Coronary artery (tissue), 2 donors: Measurements from ENCODE around the gene APBA2.

Source experiments
- DNase-seq: peaks from one replicate; pipeline ENCODE4 v3.0.0-alpha.2; 2017; ENCODE audit warnings: low spot score
- H3K27ac ChIP-seq, 2 donors: fragments of 200-600 bp; sonication (generic); one replicate each; pipeline ENCODE4 v1.5.1; 2016 to 2019
- H3K4me3 ChIP-seq: fragments of 200-600 bp; sonication (generic); 2 replicates; pipeline ENCODE4 v1.5.1; 2016; ENCODE audit warnings: mild to moderate bottlenecking, moderate library complexity
- TF ChIP-seq, protein P1 (sequence below): fragments of 200-600 bp; sonication (generic); IDR thresholded peaks from one replicate; pipeline ENCODE4 v1.5.1; 2019; ENCODE audit warnings: antibody characterized with exemption

The APBA2 gene

DNA sequence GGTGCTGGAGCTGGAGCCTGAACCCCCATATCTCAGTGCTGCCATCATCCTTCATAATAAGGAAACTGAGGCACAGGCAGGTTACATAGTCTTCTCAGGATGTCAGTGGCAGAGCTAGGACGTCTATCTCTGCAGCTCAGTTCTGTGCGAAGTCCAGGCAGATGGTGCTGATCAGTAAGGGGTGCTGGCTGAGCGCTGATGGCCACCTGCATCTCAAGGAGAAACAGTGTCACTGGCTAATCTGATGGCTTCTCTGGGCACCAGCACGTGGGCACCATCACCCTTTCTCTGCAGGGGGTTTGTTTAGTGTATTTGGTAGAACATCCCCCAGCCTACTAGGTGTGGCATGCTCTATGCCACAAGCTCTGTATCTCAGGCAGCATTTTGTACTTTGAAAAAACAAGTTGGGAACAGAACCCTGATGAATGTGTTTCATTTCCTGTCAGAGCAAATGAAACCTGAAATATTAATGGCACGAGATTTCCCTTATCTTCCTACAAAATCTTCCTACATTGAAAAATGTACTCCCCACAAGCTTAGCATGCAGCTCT lies 35.1 kb downstream of the APBA2 start:
- Histone ChIP-seq H3K27ac (no peak overlapping the region), H3K4me3 (no peak overlapping the region)
- DNase-seq = no peak
- TF ChIP-seq, protein P1, sequence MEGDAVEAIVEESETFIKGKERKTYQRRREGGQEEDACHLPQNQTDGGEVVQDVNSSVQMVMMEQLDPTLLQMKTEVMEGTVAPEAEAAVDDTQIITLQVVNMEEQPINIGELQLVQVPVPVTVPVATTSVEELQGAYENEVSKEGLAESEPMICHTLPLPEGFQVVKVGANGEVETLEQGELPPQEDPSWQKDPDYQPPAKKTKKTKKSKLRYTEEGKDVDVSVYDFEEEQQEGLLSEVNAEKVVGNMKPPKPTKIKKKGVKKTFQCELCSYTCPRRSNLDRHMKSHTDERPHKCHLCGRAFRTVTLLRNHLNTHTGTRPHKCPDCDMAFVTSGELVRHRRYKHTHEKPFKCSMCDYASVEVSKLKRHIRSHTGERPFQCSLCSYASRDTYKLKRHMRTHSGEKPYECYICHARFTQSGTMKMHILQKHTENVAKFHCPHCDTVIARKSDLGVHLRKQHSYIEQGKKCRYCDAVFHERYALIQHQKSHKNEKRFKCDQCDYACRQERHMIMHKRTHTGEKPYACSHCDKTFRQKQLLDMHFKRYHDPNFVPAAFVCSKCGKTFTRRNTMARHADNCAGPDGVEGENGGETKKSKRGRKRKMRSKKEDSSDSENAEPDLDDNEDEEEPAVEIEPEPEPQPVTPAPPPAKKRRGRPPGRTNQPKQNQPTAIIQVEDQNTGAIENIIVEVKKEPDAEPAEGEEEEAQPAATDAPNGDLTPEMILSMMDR = no peak

- H3K4me3 ChIP-seq = no peak overlapping the region
- no peak for DNase-seq
- no peak overlapping the region for H3K27ac ChIP-seq
- TF ChIP-seq, protein P1 = no peak
These were observed 35.6 kb downstream of the APBA2 start for GRCh38 chr15:28921336-28921735.

DNA sequence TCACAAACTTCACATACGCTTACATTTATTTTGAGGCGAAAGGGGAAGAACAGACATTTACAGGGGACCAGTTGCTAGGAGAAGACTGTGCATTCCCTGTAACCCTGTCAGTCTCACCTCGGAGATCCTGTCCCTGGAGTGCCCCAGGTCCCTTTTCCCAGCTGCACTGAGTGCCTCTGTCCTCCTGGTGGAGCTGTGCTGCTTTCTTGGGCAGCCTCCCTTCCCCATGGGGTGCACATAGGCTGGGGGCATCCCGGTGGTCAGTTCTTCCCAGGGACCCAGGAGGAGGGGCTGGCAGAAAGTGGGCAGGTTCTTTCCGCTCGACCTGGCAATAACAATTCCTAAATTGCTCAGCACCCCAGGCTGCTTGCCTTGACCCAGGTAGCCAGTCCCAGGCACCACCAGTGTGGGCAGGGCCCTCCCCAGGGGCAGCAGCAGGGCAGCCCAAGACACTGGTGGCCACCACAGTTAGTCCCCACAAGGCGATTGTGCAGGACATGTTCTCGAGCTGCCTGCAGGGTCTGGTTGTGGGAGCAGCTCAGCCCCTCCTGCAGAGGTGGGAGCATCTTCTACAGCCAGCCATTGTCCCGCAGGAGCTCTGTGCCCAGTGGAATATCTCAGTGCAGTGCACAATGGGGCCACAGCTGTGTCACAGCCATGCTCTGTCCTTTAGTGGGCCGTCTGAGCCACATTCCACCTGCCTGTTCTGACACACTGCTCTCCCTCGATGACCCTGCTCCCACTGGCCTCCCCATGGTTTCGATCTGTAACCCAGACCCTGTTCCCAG lies 36.3 kb downstream of the APBA2 start:
- no peak overlapping the region for H3K27ac ChIP-seq
- no peak overlapping the region for H3K4me3 ChIP-seq
- TF ChIP-seq, protein P1 = no peak
- DNase-seq = no peak

GRCh38 chr15:28922707-28923012 lies 36.9 kb downstream of the APBA2 start:
- Histone ChIP-seq H3K27ac (no peak overlapping the region), H3K4me3 (no peak overlapping the region)
- no peak for DNase-seq
- TF ChIP-seq, protein P1 = no peak

DNA sequence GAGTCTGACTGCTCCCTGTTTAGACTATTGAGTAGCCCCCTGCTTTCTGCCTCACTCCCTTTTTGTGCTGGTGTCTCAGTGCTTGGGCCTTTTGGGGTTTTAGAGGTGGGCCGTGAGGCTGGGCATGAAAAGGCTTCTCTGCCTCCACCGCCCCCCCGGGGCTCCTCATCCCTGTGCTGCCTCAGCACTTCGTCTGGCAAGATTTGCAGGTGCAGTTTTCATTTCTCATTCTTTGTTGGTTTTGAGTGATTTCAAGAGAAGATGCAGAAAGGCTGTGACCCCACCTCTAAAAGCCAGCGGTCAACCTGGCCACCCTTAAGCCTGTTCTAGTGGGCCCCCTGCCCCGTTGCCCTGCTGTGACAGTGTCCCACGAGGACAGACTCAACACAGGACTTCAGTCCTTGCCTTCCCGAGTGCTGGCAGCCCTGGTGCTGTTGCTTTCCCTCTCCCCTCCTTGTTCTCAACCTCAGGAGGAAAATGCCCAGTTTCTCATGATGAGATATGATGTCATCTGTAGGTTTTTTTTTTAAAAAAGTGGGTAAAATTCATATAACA lies 38.0 kb downstream of the APBA2 start:
- TF ChIP-seq, protein P1 = no peak
- no peak for DNase-seq
- H3K4me3 ChIP-seq = no peak overlapping the region
- H3K27ac ChIP-seq = no peak overlapping the region

DNA sequence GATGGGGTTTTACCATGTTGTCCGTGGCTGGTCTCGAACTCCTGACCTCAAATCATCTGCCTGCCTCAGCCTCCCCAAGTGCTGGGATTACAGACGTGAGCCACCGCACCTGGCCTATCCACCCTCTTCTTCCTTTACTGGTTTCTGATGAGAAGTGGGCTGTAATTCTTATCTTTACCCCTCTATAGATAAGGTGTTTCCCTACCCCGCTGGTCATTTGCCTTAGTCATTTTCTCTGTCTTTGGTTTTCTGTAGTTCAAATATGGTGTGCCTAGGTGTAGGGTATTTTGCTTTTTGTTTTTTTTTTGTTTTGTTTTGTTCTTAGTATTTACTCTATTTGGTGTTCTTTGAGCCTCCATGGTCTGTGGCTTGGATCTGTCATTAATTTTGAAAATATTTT lies 41.3 kb downstream of the APBA2 start:
- Histone ChIP-seq H3K4me3 (no peak overlapping the region), H3K27ac (no peak overlapping the region)
- no peak for DNase-seq
- TF ChIP-seq, protein P1 = no peak

GRCh38 chr15:28929200-28929599 lies 43.4 kb downstream of the APBA2 start:
- Histone ChIP-seq H3K4me3 (no peak overlapping the region), H3K27ac (no peak overlapping the region)
- TF ChIP-seq, protein P1 = no peak
- DNase-seq = no peak
